Chondrocyte (in vitro differentiated cells): ENCODE data around the gene LRMDA. TPM values are rescaled to one million over a fixed set of nuclear protein-coding genes. Genes with fewer than 3 reads are reported as not detected.

ENCODE experiments used
- DNase-seq: peaks from one replicate; pipeline ENCODE4 v3.0.0; 2021; ENCODE audit warnings: mixed read lengths, low spot score
- H3K27ac Mint-ChIP-seq: one replicate; pipeline ENCODE4 v1.8.0; 2021; ENCODE audit warnings: mild to moderate bottlenecking, moderate library complexity, mixed read lengths; ENCODE audit not compliant: unreplicated experiment
- H3K27me3 Mint-ChIP-seq: 2 replicates; pipeline ENCODE4 v1.8.0; 2021; ENCODE audit warnings: low read depth, mixed read lengths
- H3K36me3 Mint-ChIP-seq: 2 replicates; pipeline ENCODE4 v1.8.0; 2021; ENCODE audit warnings: low read depth, mixed read lengths
- H3K4me1 Mint-ChIP-seq: 2 replicates; pipeline ENCODE4 v1.8.0; 2021; ENCODE audit warnings: low read depth, mild to moderate bottlenecking, mixed read lengths
- H3K4me3 Mint-ChIP-seq: one replicate; pipeline ENCODE4 v1.8.0; 2021; ENCODE audit warnings: mild to moderate bottlenecking, moderate library complexity, mixed read lengths; ENCODE audit not compliant: unreplicated experiment
- H3K9me3 Mint-ChIP-seq: 2 replicates; pipeline ENCODE4 v1.8.0; 2021; ENCODE audit warnings: low read depth, mixed read lengths
- CTCF ChIP-seq: fragments of 200-600 bp; sonication (generic); IDR thresholded peaks from 2 replicates; pipeline ENCODE4 v1.5.0; 2021; ENCODE audit warnings: antibody characterized with exemption, mild to moderate bottlenecking, moderate library complexity
- total RNA-seq: library from RNA; stranded (reverse); gene quantifications from 3 replicates; pipeline ENCODE4 v1.2.1, GENCODE V29; 2021

LRMDA gene
- total RNA-seq, 1 donor from 2014 or later, result 2.8 TPM

- TF ChIP-seq CTCF, result no peak
- H3K4me1 Mint-ChIP-seq, result peaks cover 17% of the 10 kb centered on the region
- DNase-seq, result no peak
- H3K9me3 Mint-ChIP-seq, result peaks cover 16% of the 10 kb centered on the region
- H3K4me3 Mint-ChIP-seq, result no peak overlapping the region
- no peak overlapping the region for H3K27ac Mint-ChIP-seq
- no peaks in the 10 kb centered on the region for H3K27me3 Mint-ChIP-seq
- H3K36me3 Mint-ChIP-seq, result peaks cover 8% of the 10 kb centered on the region
Observed at GRCh38 chr10:76317078-76317477, 885.7 kb downstream of the LRMDA start.

- Mint-ChIP-seq H3K36me3 (peaks cover 8% of the 10 kb centered on the region), H3K27ac (no peak overlapping the region), H3K4me3 (no peak overlapping the region), H3K9me3 (peaks cover 16% of the 10 kb centered on the region), H3K27me3 (no peaks in the 10 kb centered on the region), H3K4me1 (peaks cover 10% of the 10 kb centered on the region)
- no peak for DNase-seq
- no peak for TF ChIP-seq CTCF
Observed at GRCh38 chr10:76318211-76318610, 886.8 kb downstream of the LRMDA start.

GRCh38 chr10:76319661-76320060 lies 888.2 kb downstream of the LRMDA start:
- H3K9me3 Mint-ChIP-seq, result peaks cover 16% of the 10 kb centered on the region
- peaks cover 17% of the 10 kb centered on the region for H3K4me1 Mint-ChIP-seq
- no peak for TF ChIP-seq CTCF
- H3K4me3 Mint-ChIP-seq, result no peak overlapping the region
- peaks cover 8% of the 10 kb centered on the region for H3K36me3 Mint-ChIP-seq
- no peaks in the 10 kb centered on the region for H3K27me3 Mint-ChIP-seq
- no peak overlapping the region for H3K27ac Mint-ChIP-seq
- no peak for DNase-seq

GRCh38 chr10:76324283-76324682 lies 892.9 kb downstream of the LRMDA start:
- no peak for TF ChIP-seq CTCF
- DNase-seq, result no peak
- Mint-ChIP-seq H3K36me3 (no peaks in the 10 kb centered on the region), H3K27ac (no peak overlapping the region), H3K4me1 (peaks cover 7% of the 10 kb centered on the region), H3K9me3 (no peaks in the 10 kb centered on the region), H3K27me3 (no peaks in the 10 kb centered on the region), H3K4me3 (no peak overlapping the region)

GRCh38 chr10:76327441-76327840 lies 896.0 kb downstream of the LRMDA start:
- no peak for DNase-seq

More at GRCh38 chr10:76327441-76327840, 896.0 kb downstream of the LRMDA start:
- no peaks in the 10 kb centered on the region for H3K9me3 Mint-ChIP-seq
- H3K4me1 Mint-ChIP-seq, result peaks cover 24% of the 10 kb centered on the region
- TF ChIP-seq CTCF, result no peak
- no peak overlapping the region for H3K27ac Mint-ChIP-seq
- H3K27me3 Mint-ChIP-seq, result no peaks in the 10 kb centered on the region
- no peak overlapping the region for H3K4me3 Mint-ChIP-seq
- H3K36me3 Mint-ChIP-seq, result no peaks in the 10 kb centered on the region
